Glutamatergic neuron (in vitro differentiated cells): ENCODE data around the gene ZBTB2. TPM values are rescaled to one million over a fixed set of nuclear protein-coding genes. Genes with fewer than 3 reads are reported as not detected.

Experiments
- DNase-seq: peaks from one replicate; pipeline ENCODE4 v3.0.0; 2022
- H3K27ac Mint-ChIP-seq: one replicate; pipeline ENCODE4 v1.8.0; 2020; ENCODE audit warnings: mild to moderate bottlenecking, mixed read lengths, inconsistent platforms; ENCODE audit not compliant: unreplicated experiment
- H3K27me3 Mint-ChIP-seq: one replicate; pipeline ENCODE4 v1.8.0; 2020; ENCODE audit warnings: mild to moderate bottlenecking, moderate library complexity, mixed read lengths, inconsistent platforms; ENCODE audit not compliant: unreplicated experiment
- H3K36me3 Mint-ChIP-seq: one replicate; pipeline ENCODE4 v1.8.0; 2020; ENCODE audit warnings: mild to moderate bottlenecking, mixed read lengths, inconsistent platforms; ENCODE audit not compliant: unreplicated experiment
- H3K4me1 Mint-ChIP-seq: one replicate; pipeline ENCODE4 v1.8.0; 2020; ENCODE audit warnings: mild to moderate bottlenecking, low read depth, mixed read lengths, inconsistent platforms; ENCODE audit not compliant: unreplicated experiment
- H3K4me3 Mint-ChIP-seq: one replicate; pipeline ENCODE4 v1.8.0; 2020; ENCODE audit warnings: mild to moderate bottlenecking, mixed read lengths, inconsistent platforms; ENCODE audit not compliant: unreplicated experiment
- H3K9me3 Mint-ChIP-seq: one replicate; pipeline ENCODE4 v1.8.0; 2020; ENCODE audit warnings: mild to moderate bottlenecking, moderate library complexity, mixed read lengths, inconsistent platforms; ENCODE audit not compliant: unreplicated experiment
- total RNA-seq: library from RNA; stranded (reverse); fragmentation: NEBNext Ultra II Directional; extraction: Animal tissue kit (Norgen Biotek cat#: 25700); gene quantifications from one replicate; pipeline ENCODE4 v1.2.1, GENCODE V29; 2021; ENCODE audit not compliant: unreplicated experiment
- TF ChIP-seq, protein P1 (sequence below): fragments of 200-600 bp; sonication (generic); IDR thresholded peaks from one replicate; pipeline ENCODE4 v1.5.0; 2021; ENCODE audit not compliant: partially characterized antibody, unreplicated experiment

The ZBTB2 gene
- total RNA-seq, 1 donor from 2014 or later: 6.7 TPM

GRCh38 chr6:151326116-151326825 is 65.1 kb downstream of the ZBTB2 start:
- DNase-seq: no peak
- Mint-ChIP-seq H3K4me3 (peak overlapping the region; percentile 55), H3K9me3 (peaks cover 13% of the 10 kb centered on the region), H3K27ac (no peak overlapping the region), H3K36me3 (no peaks in the 10 kb centered on the region), H3K4me1 (peaks cover 27% of the 10 kb centered on the region), H3K27me3 (peaks cover 4% of the 10 kb centered on the region)
- TF ChIP-seq, protein P1, sequence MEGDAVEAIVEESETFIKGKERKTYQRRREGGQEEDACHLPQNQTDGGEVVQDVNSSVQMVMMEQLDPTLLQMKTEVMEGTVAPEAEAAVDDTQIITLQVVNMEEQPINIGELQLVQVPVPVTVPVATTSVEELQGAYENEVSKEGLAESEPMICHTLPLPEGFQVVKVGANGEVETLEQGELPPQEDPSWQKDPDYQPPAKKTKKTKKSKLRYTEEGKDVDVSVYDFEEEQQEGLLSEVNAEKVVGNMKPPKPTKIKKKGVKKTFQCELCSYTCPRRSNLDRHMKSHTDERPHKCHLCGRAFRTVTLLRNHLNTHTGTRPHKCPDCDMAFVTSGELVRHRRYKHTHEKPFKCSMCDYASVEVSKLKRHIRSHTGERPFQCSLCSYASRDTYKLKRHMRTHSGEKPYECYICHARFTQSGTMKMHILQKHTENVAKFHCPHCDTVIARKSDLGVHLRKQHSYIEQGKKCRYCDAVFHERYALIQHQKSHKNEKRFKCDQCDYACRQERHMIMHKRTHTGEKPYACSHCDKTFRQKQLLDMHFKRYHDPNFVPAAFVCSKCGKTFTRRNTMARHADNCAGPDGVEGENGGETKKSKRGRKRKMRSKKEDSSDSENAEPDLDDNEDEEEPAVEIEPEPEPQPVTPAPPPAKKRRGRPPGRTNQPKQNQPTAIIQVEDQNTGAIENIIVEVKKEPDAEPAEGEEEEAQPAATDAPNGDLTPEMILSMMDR: no peak

- Mint-ChIP-seq H3K36me3 (peaks cover 4% of the 10 kb centered on the region), H3K27me3 (peaks cover 6% of the 10 kb centered on the region), H3K9me3 (peaks cover 19% of the 10 kb centered on the region), H3K4me1 (peaks cover 30% of the 10 kb centered on the region), H3K27ac (no peak overlapping the region), H3K4me3 (peak overlapping the region; percentile 69)
- peak; percentile 28 for DNase-seq
- TF ChIP-seq, protein P1: no peak
Measured at GRCh38 chr6:151325075-151326050, 66.0 kb downstream of the ZBTB2 start.

DNA sequence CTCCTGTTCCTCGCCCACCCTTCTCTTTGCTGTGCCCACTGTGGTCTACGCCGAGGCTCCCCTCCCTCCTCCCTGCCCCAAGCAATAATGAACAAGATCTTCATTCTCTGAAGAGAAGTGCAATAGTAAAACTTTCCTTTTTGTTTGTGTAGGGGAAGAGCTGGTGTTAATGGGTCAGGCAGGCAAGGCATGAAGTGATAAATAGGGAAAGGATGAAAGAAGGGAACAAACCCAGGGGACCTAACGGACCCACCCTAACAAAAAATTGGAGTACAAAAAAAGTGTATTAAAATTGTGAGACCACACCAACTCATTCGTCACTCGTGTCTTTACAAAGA is 66.9 kb downstream of the ZBTB2 start:
- Mint-ChIP-seq H3K9me3 (peaks cover 25% of the 10 kb centered on the region), H3K27me3 (peaks cover 7% of the 10 kb centered on the region), H3K4me1 (peaks cover 35% of the 10 kb centered on the region), H3K4me3 (peak overlapping the region; percentile 69), H3K27ac (no peak overlapping the region), H3K36me3 (peaks cover 5% of the 10 kb centered on the region)
- no peak for DNase-seq
- TF ChIP-seq, protein P1: peak; percentile 60

DNA sequence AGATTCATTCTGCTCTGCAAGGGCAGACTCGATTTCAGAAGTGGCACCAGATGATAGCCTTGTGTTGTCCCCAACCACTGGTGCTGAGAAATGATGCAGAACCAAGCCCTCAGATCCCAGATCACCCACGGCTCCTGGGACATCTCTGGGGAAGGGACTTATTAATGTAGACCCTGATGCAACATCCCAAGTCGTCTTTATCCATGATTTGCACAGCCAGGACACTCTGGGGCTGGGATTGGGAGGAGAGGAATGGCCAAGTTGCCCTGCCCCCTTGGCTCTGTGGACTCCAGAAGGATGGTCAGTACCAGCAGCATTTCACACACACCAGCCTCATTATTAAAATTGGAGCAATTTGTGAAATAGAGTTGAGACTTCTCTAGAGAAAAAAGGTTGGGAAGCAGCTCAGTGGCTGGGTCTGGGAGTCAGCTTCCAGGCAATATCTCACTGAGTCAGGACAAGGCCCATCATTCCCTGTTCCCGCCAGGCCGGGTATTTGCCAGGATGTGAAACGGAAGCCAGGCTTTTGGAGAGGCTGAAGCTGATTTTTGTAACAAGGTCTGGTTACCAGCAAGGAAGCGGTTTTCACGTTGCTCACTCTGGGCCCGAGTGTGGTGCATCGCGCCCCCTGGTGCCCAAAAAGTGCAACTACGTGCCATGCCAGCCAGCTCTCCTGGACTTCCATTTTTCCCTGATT is 67.4 kb downstream of the ZBTB2 start:
- Mint-ChIP-seq H3K4me1 (peaks cover 35% of the 10 kb centered on the region), H3K36me3 (peaks cover 5% of the 10 kb centered on the region), H3K27ac (peak overlapping the region; percentile 73), H3K9me3 (peaks cover 23% of the 10 kb centered on the region), H3K4me3 (peak overlapping the region; percentile 75), H3K27me3 (peaks cover 7% of the 10 kb centered on the region)
- DNase-seq: peak; percentile 91
- TF ChIP-seq, protein P1: peak; percentile 99
